ENCODE measurements around the gene RNH1.
A peak's percentile ranks its signal among the peaks of the same experiment; 100 is the strongest.

Gene RNH1

DNA sequence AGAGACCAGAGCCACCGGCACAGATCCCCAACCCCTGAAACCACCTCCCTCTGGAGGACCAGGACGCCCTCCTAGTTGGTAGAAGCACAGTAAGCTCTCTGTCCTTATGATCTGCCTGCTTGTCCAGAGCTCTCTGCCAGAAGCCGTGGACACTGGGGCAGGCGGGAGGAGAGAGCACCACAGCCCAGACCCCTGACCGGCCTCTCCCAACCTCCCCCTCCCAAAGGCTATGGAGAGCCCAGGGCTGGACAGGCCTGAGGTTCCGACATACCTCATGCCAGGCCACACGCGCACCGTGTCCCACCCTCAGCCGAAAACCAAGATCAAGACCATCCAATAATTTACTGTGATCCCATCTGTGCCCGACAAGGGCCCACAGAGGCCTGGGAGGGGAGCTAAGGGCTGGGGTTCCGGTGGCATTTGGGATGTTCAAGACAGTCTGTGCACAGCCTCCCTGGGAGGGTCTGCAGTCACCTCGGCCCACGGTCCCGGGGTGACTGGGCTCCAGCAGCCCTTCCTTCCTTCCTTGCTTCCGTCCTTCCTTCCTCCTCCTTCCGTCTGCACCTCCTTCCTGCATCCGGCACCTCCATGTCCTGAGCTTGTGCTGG, 25.0 kb upstream of the RNH1 start:
- Histone ChIP-seq H3K27ac (no peak overlapping the region), H3K27me3 (ENCODE audit: insufficient read depth, low read depth, severe bottlenecking) (no peaks in the 10 kb centered on the region), H3K9me3 (ENCODE audit: severe bottlenecking) (peaks cover under 1% of the 10 kb centered on the region), H3K36me3 (peaks cover 32% of the 10 kb centered on the region), H3K4me3 (ENCODE audit: low read depth, low read length) (no peak overlapping the region)
- DNase-seq: no peak
- TF ChIP-seq, protein P1, sequence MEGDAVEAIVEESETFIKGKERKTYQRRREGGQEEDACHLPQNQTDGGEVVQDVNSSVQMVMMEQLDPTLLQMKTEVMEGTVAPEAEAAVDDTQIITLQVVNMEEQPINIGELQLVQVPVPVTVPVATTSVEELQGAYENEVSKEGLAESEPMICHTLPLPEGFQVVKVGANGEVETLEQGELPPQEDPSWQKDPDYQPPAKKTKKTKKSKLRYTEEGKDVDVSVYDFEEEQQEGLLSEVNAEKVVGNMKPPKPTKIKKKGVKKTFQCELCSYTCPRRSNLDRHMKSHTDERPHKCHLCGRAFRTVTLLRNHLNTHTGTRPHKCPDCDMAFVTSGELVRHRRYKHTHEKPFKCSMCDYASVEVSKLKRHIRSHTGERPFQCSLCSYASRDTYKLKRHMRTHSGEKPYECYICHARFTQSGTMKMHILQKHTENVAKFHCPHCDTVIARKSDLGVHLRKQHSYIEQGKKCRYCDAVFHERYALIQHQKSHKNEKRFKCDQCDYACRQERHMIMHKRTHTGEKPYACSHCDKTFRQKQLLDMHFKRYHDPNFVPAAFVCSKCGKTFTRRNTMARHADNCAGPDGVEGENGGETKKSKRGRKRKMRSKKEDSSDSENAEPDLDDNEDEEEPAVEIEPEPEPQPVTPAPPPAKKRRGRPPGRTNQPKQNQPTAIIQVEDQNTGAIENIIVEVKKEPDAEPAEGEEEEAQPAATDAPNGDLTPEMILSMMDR (IDR thresholded peaks at IDR 0.05; ENCODE audit: low read depth, low read length): no peak

DNA sequence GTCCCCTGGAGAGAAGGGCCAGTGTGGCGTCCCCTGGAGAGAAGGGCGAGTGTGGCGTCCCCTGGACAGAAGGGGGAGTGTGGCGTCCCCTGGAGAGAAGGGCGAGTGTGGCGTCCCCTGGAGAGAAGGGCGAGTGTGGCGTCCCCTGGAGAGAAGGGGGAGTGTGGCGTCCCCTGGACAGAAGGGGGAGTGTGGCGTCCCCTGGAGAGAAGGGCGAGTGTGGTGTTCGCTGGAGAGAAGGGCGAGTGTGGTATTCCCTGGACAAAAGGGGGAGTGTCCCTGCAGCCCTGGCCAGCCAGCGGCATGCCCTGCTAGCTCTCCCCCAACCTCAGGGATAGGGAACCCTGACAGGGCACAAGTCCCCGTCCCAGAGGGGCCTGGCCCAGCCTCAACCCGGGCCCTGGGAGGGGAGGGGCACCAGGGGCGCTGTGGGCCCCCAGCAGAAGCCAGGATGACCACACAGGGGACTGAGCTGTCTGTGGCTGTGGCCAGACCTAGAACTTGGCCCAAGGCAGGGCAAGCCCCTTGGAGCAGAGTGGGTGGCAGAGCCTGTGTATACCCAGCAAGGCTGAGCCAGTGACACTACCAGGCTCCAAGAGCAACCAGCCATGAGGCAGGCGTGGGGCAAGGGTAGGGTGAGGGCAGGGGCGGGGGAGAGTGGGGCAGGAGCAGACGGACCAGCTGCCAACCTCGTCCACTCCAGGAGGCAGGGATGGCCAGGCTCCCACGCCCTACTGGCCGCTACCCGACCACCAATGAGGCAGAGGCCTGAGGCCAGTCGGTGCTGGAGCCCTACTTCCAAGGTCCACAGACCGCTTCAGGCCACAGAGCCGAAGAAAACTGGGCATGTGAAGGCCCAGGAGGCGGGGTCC, 24.2 kb upstream of the RNH1 start:
- no peaks in the 10 kb centered on the region for H3K9me3 ChIP-seq (ENCODE audit: severe bottlenecking)
- TF ChIP-seq, protein P1 (IDR thresholded peaks at IDR 0.05; ENCODE audit: low read depth, low read length): no peak
- H3K4me3 ChIP-seq (ENCODE audit: low read depth, low read length): no peak overlapping the region
- peaks cover 32% of the 10 kb centered on the region for H3K36me3 ChIP-seq
- H3K27ac ChIP-seq: no peak overlapping the region
- no peaks in the 10 kb centered on the region for H3K27me3 ChIP-seq (ENCODE audit: insufficient read depth, low read depth, severe bottlenecking)
- no peak for DNase-seq

DNA sequence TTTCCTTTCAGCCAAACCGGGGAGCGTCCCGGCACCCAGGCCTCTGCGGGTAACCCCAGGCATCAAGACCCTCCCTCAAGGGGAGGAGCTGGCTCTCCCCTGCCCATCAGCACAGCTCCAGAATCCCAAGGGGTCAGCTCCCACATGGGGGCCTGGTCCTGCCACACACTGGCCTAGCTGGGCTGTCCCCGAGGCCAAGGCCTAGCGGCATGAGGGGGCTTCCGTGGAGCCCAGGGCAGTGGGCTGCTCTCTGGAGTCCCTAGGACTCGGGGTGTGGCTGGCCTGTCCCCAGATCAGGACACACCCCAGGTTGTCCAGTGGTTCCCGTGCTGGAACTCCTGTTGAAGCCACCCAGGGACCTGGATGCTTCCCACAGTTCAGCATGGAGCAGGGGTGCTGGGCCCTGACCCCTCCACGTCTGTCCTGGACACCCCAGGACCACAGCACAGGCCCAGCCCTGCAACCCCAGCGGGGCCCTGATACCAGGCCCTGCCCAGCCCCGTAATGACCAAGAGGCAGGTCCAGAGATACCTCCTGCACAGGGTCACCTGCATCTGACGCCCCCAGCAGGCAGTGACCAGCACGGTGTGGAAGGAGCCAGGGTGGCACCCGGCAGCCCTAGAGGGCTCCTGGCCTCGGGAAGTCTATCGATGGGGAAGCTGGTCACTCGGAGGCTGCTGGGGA, 22.8 kb upstream of the RNH1 start:
- Histone ChIP-seq H3K36me3 (peaks cover 32% of the 10 kb centered on the region), H3K27ac (no peak overlapping the region; the same call in 1 of the 2 replicates), H3K4me3 (ENCODE audit: low read depth, low read length) (no peak overlapping the region), H3K9me3 (ENCODE audit: severe bottlenecking) (no peaks in the 10 kb centered on the region), H3K27me3 (ENCODE audit: insufficient read depth, low read depth, severe bottlenecking) (no peaks in the 10 kb centered on the region)
- TF ChIP-seq, protein P1 (IDR thresholded peaks at IDR 0.05; ENCODE audit: low read depth, low read length): no peak
- no peak for DNase-seq

DNA sequence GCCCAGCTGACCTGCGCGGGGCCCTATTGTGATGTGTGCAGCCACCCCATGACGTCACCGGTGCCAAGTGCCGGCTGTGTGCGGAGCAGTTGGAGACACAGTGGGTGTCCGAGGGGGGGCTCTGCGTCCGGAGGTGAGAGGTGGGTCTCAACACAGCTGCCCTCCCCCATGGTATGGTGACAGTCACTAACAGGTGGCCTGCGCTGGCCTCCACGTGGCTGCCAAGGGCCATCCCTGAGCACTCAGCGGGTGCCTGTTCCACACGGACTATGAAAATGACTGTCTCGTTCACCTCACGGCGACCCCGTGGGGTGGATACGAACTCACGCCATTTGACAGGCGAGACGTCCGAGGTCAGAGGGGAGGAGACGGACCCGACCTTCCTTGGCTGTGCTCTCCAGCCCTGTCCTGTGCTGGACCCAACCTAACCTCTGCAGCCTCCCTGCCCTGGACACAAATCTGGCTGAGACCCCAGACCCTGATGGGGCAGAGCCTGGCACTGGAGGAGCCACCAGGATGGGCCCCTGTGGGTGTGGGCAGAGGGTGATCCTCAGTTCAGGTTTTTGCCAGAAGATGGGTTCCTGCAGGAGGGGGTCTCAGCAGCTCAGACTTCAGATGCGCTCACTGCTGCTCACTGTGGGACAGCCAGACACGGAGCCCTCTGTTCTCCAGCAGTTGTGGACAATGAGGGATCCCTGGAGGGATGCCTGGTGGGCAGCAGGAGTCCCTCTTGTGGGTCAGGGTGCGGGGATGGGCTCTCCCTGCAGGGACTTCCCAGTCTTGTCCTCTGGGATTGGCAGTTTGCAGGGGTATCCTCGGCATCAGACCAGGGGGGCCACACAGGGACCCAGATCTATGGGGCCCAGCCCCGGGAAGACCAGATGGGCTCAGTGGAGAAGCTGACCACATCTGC, 22.0 kb upstream of the RNH1 start:
- TF ChIP-seq, protein P1 (IDR thresholded peaks at IDR 0.05; ENCODE audit: low read depth, low read length): no peak
- Histone ChIP-seq H3K27ac (no peak overlapping the region; the same call in none of the 2 replicates), H3K36me3 (peaks cover 29% of the 10 kb centered on the region), H3K9me3 (ENCODE audit: severe bottlenecking) (no peaks in the 10 kb centered on the region), H3K4me3 (ENCODE audit: low read depth, low read length) (no peak overlapping the region), H3K27me3 (ENCODE audit: insufficient read depth, low read depth, severe bottlenecking) (no peaks in the 10 kb centered on the region)
- DNase-seq: no peak

DNA sequence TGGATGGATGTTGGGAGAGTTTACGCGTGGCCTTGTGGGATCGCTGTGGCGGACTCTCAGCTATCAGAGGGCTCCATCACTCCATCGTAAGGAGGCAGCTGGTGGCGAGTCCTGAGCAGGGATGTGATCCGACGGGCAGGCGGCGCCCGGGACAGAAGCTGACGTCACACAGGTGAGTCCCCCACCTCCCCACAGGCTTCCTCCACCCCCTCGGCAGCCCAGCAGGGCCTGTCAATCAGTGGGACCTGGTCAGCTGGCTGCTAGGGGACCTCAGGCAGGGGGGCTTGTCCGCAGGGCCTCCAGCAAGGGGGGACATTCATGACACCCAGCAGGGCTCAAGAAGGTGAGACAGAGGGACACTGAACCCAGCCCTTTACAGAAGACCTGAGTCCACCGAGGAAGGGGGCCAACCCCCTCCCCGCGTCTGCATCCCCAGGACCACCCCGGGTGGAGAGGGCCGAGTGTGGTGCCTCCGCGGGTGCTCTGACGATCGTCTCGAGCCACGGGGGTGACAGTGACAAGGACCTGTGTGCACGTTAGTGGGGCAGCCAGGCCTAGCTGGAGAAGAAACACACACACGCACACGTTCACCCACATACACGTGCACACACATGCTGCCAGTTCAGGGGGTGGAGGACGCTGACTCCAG, 21.2 kb upstream of the RNH1 start:
- H3K9me3 ChIP-seq (ENCODE audit: severe bottlenecking): no peaks in the 10 kb centered on the region
- TF ChIP-seq, protein P1 (IDR thresholded peaks at IDR 0.05; ENCODE audit: low read depth, low read length): no peak
- peak; percentile 7 for DNase-seq
- no peak overlapping the region for H3K4me3 ChIP-seq (ENCODE audit: low read depth, low read length)
- peaks cover 22% of the 10 kb centered on the region for H3K36me3 ChIP-seq
- no peak overlapping the region for H3K27ac ChIP-seq
- no peaks in the 10 kb centered on the region for H3K27me3 ChIP-seq (ENCODE audit: insufficient read depth, low read depth, severe bottlenecking)
